Measurements from ENCODE around the gene SLX4.
A peak's percentile ranks its signal among the peaks of the same experiment; 100 is the strongest.

SLX4 gene

DNA sequence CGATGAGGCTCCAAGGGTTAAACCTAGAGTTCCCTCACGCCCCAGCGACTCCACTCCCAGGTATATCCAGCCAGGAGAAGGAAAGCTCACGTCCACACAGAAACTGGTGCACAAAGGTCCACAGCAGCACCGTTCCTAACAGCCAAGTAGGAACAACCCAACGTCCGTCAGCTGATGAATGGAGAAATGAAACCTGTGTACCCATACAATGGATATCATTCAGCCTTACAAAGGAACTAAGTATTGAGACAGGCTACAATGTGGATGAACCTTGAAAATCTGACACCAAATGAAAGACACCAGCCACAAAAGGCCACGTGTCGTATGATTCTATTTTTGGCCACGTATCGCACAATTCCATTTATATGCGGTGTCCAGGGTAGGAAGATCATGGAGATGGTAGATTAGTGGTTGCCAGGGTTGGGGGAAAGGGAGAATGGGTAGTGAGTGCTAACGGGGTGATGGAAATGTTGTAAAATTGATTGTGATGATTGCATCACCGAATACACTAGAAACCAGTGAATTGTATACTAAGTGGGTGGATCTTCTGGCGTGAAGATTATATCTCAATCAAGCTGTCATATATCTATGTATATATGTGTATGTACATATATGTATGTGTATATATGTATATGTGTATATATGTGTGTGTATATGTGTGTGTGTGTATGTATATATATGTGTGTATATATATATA lies 64.3 kb downstream of the SLX4 start:
- no peak overlapping the region for H3K27ac ChIP-seq (replicated peaks; ENCODE audit: low read length)
- peaks cover 2% of the 10 kb centered on the region in 2 donors for H3K4me1 ChIP-seq (ENCODE audit: control insufficient read depth in 2 of 2, insufficient read depth in 1 of 2, low read depth in 1 of 2, low read length in 2 of 2)
- H3K18ac ChIP-seq (ENCODE audit: low read length): no peak overlapping the region
- no peak overlapping the region for H3K9ac ChIP-seq (ENCODE audit: low read depth, low read length, poor library complexity)
- H2AK5ac ChIP-seq (ENCODE audit: low read depth, low read length): no peak overlapping the region
- no peak overlapping the region for H4K8ac ChIP-seq (ENCODE audit: low read depth, low read length)
- H3K9me3 ChIP-seq (replicated peaks in 1 of 2; ENCODE audit: control insufficient read depth in 2 of 2, insufficient read depth in 1 of 2, low read depth in 1 of 2, low read length in 2 of 2): no peaks in the 10 kb centered on the region
- H3K23ac ChIP-seq (ENCODE audit: low read depth, low read length, poor library complexity): no peak overlapping the region
- H3K14ac ChIP-seq (ENCODE audit: low read length): no peak overlapping the region
- no peak overlapping the region for H4K91ac ChIP-seq (ENCODE audit: low read depth, low read length, poor library complexity)
- no peak overlapping the region for H2AFZ ChIP-seq (ENCODE audit: low read length)
- no peak overlapping the region for H3K4me3 ChIP-seq (ENCODE audit: low read length in 2 of 2)
- H3K27me3 ChIP-seq (ENCODE audit: control insufficient read depth in 3 of 3, insufficient read depth in 3 of 3, low read depth in 1 of 3, low read length in 3 of 3): peaks cover 0 to 2% (median 0%) of the 10 kb centered on the region in 3 experiments
- H3K79me1 ChIP-seq (ENCODE audit: low read depth, low read length): no peaks in the 10 kb centered on the region
- H3K36me3 ChIP-seq (replicated peaks in 1 of 2; ENCODE audit: control insufficient read depth in 2 of 2, insufficient read depth in 2 of 2, low read length in 2 of 2): no peaks in the 10 kb centered on the region
- no peak overlapping the region for H2BK12ac ChIP-seq (ENCODE audit: low read length)
- H2BK5ac ChIP-seq (ENCODE audit: low read length): no peak overlapping the region
- H3K4ac ChIP-seq (ENCODE audit: low read length): no peak overlapping the region
- H2BK15ac ChIP-seq (ENCODE audit: low read length): no peak overlapping the region
- H3K4me2 ChIP-seq (ENCODE audit: insufficient read depth, low read length, poor library complexity, severe bottlenecking): no peak overlapping the region
- WGBS, 2 donors (ENCODE audit: extremely low coverage in 2 of 2, insufficient read length in 2 of 2, insufficient replicate concordance in 1 of 2): 100% methylated on average over 1 of the region's 15 CpGs; no CpG with 5 or more reads in 1 of the 2 donors
- H2BK120ac ChIP-seq (ENCODE audit: low read depth, low read length): no peak overlapping the region
- DNase-seq (ENCODE audit: low spot score): no peak

DNA sequence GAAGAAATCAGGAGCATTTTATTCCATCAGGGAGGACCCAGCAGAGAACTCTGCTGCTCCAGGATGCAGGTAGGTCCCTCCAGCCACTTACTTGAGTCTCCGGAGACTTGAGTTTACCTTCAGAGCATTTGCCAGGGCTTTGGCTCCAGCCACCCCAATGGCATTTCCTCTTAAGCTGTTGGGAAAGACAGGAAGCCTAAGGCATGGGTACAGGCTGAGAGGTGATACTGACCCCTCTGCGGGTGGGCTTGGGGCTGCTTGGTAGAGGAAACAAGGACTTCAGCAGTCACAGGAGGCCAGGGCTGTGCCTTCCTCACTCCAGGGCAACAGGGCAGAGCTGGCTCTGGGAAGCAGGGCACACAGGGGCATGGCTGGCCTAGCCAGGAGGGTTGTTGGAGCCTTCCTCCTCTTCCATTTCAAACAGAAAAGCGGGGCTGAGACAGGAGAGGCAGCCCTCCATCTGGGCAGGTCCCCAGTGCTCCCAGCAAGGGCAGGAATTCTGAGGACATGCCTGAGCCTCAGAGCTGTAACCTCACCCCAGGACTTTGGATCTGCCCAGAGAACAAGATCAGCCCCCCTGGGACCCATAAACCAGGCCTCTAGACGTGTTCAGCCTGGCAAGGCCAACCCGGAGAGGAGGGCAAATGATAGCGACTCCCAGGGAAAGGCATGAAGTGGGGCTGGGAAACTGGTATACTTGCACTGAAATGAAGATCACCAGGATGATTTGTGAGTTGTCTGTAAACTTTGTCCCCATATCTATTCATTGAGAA lies 68.6 kb downstream of the SLX4 start:
- Histone ChIP-seq H2BK5ac (ENCODE audit: low read length) (no peak overlapping the region), H2AFZ (ENCODE audit: low read length) (no peak overlapping the region), H3K23ac (ENCODE audit: low read depth, low read length, poor library complexity) (no peak overlapping the region), H2BK120ac (ENCODE audit: low read depth, low read length) (no peak overlapping the region), H3K4ac (ENCODE audit: low read length) (no peak overlapping the region), H3K4me3 (ENCODE audit: low read length in 2 of 2) (no peak overlapping the region), H3K9ac (ENCODE audit: low read depth, low read length, poor library complexity) (no peak overlapping the region), H4K91ac (ENCODE audit: low read depth, low read length, poor library complexity) (no peak overlapping the region), H3K36me3 (replicated peaks in 1 of 2; ENCODE audit: control insufficient read depth in 2 of 2, insufficient read depth in 2 of 2, low read length in 2 of 2) (peaks cover 3 to 26% of the 10 kb centered on the region in 2 donors), H2BK15ac (ENCODE audit: low read length) (no peak overlapping the region), H3K9me3 (replicated peaks in 1 of 2; ENCODE audit: control insufficient read depth in 2 of 2, insufficient read depth in 1 of 2, low read depth in 1 of 2, low read length in 2 of 2) (no peaks in the 10 kb centered on the region), H3K27me3 (ENCODE audit: control insufficient read depth in 3 of 3, insufficient read depth in 3 of 3, low read depth in 1 of 3, low read length in 3 of 3) (no peaks in the 10 kb centered on the region), H3K27ac (replicated peaks; ENCODE audit: low read length) (no peak overlapping the region), H2BK12ac (ENCODE audit: low read length) (no peak overlapping the region), H3K14ac (ENCODE audit: low read length) (no peak overlapping the region), H3K4me1 (ENCODE audit: control insufficient read depth in 2 of 2, insufficient read depth in 1 of 2, low read depth in 1 of 2, low read length in 2 of 2) (peaks cover 9 to 10% of the 10 kb centered on the region in 2 donors), H4K8ac (ENCODE audit: low read depth, low read length) (no peak overlapping the region), H3K79me1 (ENCODE audit: low read depth, low read length) (no peaks in the 10 kb centered on the region), H3K4me2 (ENCODE audit: insufficient read depth, low read length, poor library complexity, severe bottlenecking) (no peak overlapping the region), H2AK5ac (ENCODE audit: low read depth, low read length) (peak overlapping the region; percentile 15), H3K18ac (ENCODE audit: low read length) (no peak overlapping the region)
- WGBS, 2 donors (ENCODE audit: extremely low coverage in 2 of 2, insufficient read length in 2 of 2, insufficient replicate concordance in 1 of 2): no CpG with 5 or more reads among the region's 6 CpGs
- no peak for DNase-seq (ENCODE audit: low spot score)

DNA sequence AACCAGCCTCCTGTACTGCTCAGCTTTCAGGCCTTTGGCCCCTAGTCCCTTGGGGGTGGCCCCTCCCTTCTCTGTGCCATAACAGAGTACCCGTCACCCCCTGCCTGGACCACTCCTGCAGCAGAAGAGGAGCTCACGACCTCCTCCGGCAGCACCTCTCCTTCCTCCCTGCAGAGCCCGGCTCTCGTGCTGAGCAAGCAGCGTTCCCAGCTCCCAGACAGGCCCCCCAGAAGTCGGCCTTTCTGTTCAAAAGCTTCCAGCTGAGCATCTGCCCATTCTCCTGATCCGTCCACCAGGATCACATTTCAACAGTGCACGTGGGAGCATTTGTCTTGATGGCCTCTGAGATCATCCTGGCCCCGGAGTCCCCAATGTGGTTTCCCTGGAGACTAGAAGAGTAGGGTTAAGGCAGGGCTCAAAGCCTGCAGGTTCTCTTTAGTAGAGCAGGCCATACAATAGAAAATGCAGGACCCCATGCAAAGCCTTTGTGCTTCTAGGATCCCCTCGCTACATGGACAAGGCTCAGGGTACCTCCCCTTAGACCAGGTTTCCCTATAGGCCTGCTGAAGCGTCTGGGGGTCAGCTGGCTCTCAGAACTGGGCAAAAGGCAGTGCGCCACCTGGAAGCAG lies 69.8 kb downstream of the SLX4 start:
- peak; percentile 33 for DNase-seq (ENCODE audit: low spot score)
- H3K27me3 ChIP-seq (ENCODE audit: control insufficient read depth in 3 of 3, insufficient read depth in 3 of 3, low read depth in 1 of 3, low read length in 3 of 3): no peaks in the 10 kb centered on the region
- H3K9ac ChIP-seq (ENCODE audit: low read depth, low read length, poor library complexity): no peak overlapping the region
- no peak overlapping the region for H4K8ac ChIP-seq (ENCODE audit: low read depth, low read length)
- no peaks in the 10 kb centered on the region for H3K79me1 ChIP-seq (ENCODE audit: low read depth, low read length)
- no peak overlapping the region for H3K27ac ChIP-seq (replicated peaks; ENCODE audit: low read length)
- H3K23ac ChIP-seq (ENCODE audit: low read depth, low read length, poor library complexity): no peak overlapping the region
- no peak overlapping the region for H2BK120ac ChIP-seq (ENCODE audit: low read depth, low read length)
- no peak overlapping the region for H3K4ac ChIP-seq (ENCODE audit: low read length)
- no peak overlapping the region for H2AK5ac ChIP-seq (ENCODE audit: low read depth, low read length)
- WGBS, 2 donors (ENCODE audit: extremely low coverage in 2 of 2, insufficient read length in 2 of 2, insufficient replicate concordance in 1 of 2): no CpG with 5 or more reads among the region's 13 CpGs
- H3K4me1 ChIP-seq (ENCODE audit: control insufficient read depth in 2 of 2, insufficient read depth in 1 of 2, low read depth in 1 of 2, low read length in 2 of 2): peaks cover 9 to 10% of the 10 kb centered on the region in 2 donors
- H3K9me3 ChIP-seq (replicated peaks in 1 of 2; ENCODE audit: control insufficient read depth in 2 of 2, insufficient read depth in 1 of 2, low read depth in 1 of 2, low read length in 2 of 2): no peaks in the 10 kb centered on the region
- H3K4me3 ChIP-seq (ENCODE audit: low read length in 2 of 2): no peak overlapping the region
- no peak overlapping the region for H2AFZ ChIP-seq (ENCODE audit: low read length)
- H4K91ac ChIP-seq (ENCODE audit: low read depth, low read length, poor library complexity): no peak overlapping the region
- no peak overlapping the region for H2BK12ac ChIP-seq (ENCODE audit: low read length)
- no peak overlapping the region for H3K14ac ChIP-seq (ENCODE audit: low read length)
- H2BK15ac ChIP-seq (ENCODE audit: low read length): no peak overlapping the region
- H3K36me3 ChIP-seq (replicated peaks in 1 of 2; ENCODE audit: control insufficient read depth in 2 of 2, insufficient read depth in 2 of 2, low read length in 2 of 2): peaks cover 3 to 36% of the 10 kb centered on the region in 2 donors
- peak overlapping the region; percentile 3 for H3K18ac ChIP-seq (ENCODE audit: low read length)
- no peak overlapping the region for H3K4me2 ChIP-seq (ENCODE audit: insufficient read depth, low read length, poor library complexity, severe bottlenecking)
- no peak overlapping the region for H2BK5ac ChIP-seq (ENCODE audit: low read length)

DNA sequence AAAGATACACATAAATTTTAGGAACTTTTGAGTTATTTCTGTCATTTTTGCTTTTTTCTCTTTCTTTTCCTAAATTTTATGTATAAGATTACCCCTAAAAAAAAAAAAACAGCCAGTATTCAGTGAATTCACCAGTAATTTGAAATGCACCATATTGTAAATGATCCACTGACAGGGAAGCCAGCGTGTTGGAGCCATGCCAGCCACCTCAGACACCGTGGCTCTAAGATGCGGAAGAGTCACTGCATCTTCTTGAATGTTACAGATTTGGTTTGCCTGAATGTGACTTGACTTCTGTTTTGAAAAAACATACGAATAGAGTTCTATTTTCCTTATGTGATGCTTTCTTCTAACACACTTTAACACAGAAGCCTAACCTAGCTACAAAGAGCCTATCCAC lies 73.2 kb downstream of the SLX4 start:
- H3K27ac ChIP-seq (replicated peaks; ENCODE audit: low read length): no peak overlapping the region
- no peak overlapping the region for H3K9ac ChIP-seq (ENCODE audit: low read depth, low read length, poor library complexity)
- no peak overlapping the region for H2BK12ac ChIP-seq (ENCODE audit: low read length)
- no peak for DNase-seq (ENCODE audit: low spot score)
- H3K14ac ChIP-seq (ENCODE audit: low read length): no peak overlapping the region
- WGBS, 2 donors (ENCODE audit: extremely low coverage in 2 of 2, insufficient read length in 2 of 2, insufficient replicate concordance in 1 of 2): no CpG with 5 or more reads among the region's 4 CpGs
- H3K9me3 ChIP-seq (replicated peaks in 1 of 2; ENCODE audit: control insufficient read depth in 2 of 2, insufficient read depth in 1 of 2, low read depth in 1 of 2, low read length in 2 of 2): no peaks in the 10 kb centered on the region
- H3K4ac ChIP-seq (ENCODE audit: low read length): no peak overlapping the region
- peaks cover 9 to 12% of the 10 kb centered on the region in 2 donors for H3K4me1 ChIP-seq (ENCODE audit: control insufficient read depth in 2 of 2, insufficient read depth in 1 of 2, low read depth in 1 of 2, low read length in 2 of 2)
- H2BK15ac ChIP-seq (ENCODE audit: low read length): no peak overlapping the region
- no peak overlapping the region for H2AFZ ChIP-seq (ENCODE audit: low read length)
- peaks cover 19 to 70% of the 10 kb centered on the region in 2 donors for H3K36me3 ChIP-seq (replicated peaks in 1 of 2; ENCODE audit: control insufficient read depth in 2 of 2, insufficient read depth in 2 of 2, low read length in 2 of 2)
- no peak overlapping the region for H4K8ac ChIP-seq (ENCODE audit: low read depth, low read length)
- no peak overlapping the region for H3K4me2 ChIP-seq (ENCODE audit: insufficient read depth, low read length, poor library complexity, severe bottlenecking)
- H2BK120ac ChIP-seq (ENCODE audit: low read depth, low read length): no peak overlapping the region
- no peak overlapping the region for H3K18ac ChIP-seq (ENCODE audit: low read length)
- no peak overlapping the region for H3K4me3 ChIP-seq (ENCODE audit: low read length in 2 of 2)
- no peak overlapping the region for H2BK5ac ChIP-seq (ENCODE audit: low read length)
- H3K79me1 ChIP-seq (ENCODE audit: low read depth, low read length): no peaks in the 10 kb centered on the region
- H3K27me3 ChIP-seq (ENCODE audit: control insufficient read depth in 3 of 3, insufficient read depth in 3 of 3, low read depth in 1 of 3, low read length in 3 of 3): no peaks in the 10 kb centered on the region
- no peak overlapping the region for H4K91ac ChIP-seq (ENCODE audit: low read depth, low read length, poor library complexity)
- no peak overlapping the region for H3K23ac ChIP-seq (ENCODE audit: low read depth, low read length, poor library complexity)
- no peak overlapping the region for H2AK5ac ChIP-seq (ENCODE audit: low read depth, low read length)
